Measurements from ENCODE around the gene RET.

The RET gene

GRCh38 chr10:43119416-43120115 is 42.7 kb downstream of the RET start:
- Histone ChIP-seq H3K4me3 (ENCODE audit: severe bottlenecking) (no peak overlapping the region), H3K27me3 (ENCODE audit: insufficient read depth, poor library complexity, severe bottlenecking) (no peaks in the 10 kb centered on the region), H3K27ac (ENCODE audit: poor library complexity, severe bottlenecking) (no peak overlapping the region), H3K9me3 (ENCODE audit: severe bottlenecking) (no peaks in the 10 kb centered on the region), H3K36me3 (ENCODE audit: low read depth) (no peaks in the 10 kb centered on the region), H3K4me1 (ENCODE audit: insufficient read depth, poor library complexity, severe bottlenecking) (no peaks in the 10 kb centered on the region)
- DNase-seq (ENCODE audit: low spot score) (no peak), ATAC-seq (ENCODE audit: low read depth) (no peak)
- TF ChIP-seq CTCF (IDR thresholded peaks at IDR 0.05; ENCODE audit: poor library complexity, severe bottlenecking) = no peak

- ATAC-seq (ENCODE audit: low read depth) = no peak
- Histone ChIP-seq H3K9me3 (ENCODE audit: severe bottlenecking) (no peaks in the 10 kb centered on the region), H3K4me1 (ENCODE audit: insufficient read depth, poor library complexity, severe bottlenecking) (no peaks in the 10 kb centered on the region), H3K4me3 (ENCODE audit: severe bottlenecking) (no peak overlapping the region), H3K27me3 (ENCODE audit: insufficient read depth, poor library complexity, severe bottlenecking) (no peaks in the 10 kb centered on the region), H3K36me3 (ENCODE audit: low read depth) (no peaks in the 10 kb centered on the region), H3K27ac (ENCODE audit: poor library complexity, severe bottlenecking) (no peak overlapping the region)
- no peak for TF ChIP-seq CTCF (IDR thresholded peaks at IDR 0.05; ENCODE audit: poor library complexity, severe bottlenecking)
- DNase-seq (ENCODE audit: low spot score) = no peak
These were observed 43.5 kb downstream of the RET start for GRCh38 chr10:43120116-43120928.

GRCh38 chr10:43120929-43121314 is 44.1 kb downstream of the RET start:
- Histone ChIP-seq H3K4me3 (ENCODE audit: severe bottlenecking) (no peak overlapping the region), H3K9me3 (ENCODE audit: severe bottlenecking) (no peaks in the 10 kb centered on the region), H3K4me1 (ENCODE audit: insufficient read depth, poor library complexity, severe bottlenecking) (no peaks in the 10 kb centered on the region), H3K27ac (ENCODE audit: poor library complexity, severe bottlenecking) (no peak overlapping the region), H3K27me3 (ENCODE audit: insufficient read depth, poor library complexity, severe bottlenecking) (no peaks in the 10 kb centered on the region), H3K36me3 (ENCODE audit: low read depth) (no peaks in the 10 kb centered on the region)
- ATAC-seq (ENCODE audit: low read depth) (no peak), DNase-seq (ENCODE audit: low spot score) (no peak)
- no peak for TF ChIP-seq CTCF (IDR thresholded peaks at IDR 0.05; ENCODE audit: poor library complexity, severe bottlenecking)

- no peaks in the 10 kb centered on the region for H3K9me3 ChIP-seq (ENCODE audit: severe bottlenecking)
- no peak for ATAC-seq (ENCODE audit: low read depth)
- no peak for TF ChIP-seq CTCF (IDR thresholded peaks at IDR 0.05; ENCODE audit: poor library complexity, severe bottlenecking)
- no peak for DNase-seq (ENCODE audit: low spot score)
- no peaks in the 10 kb centered on the region for H3K4me1 ChIP-seq (ENCODE audit: insufficient read depth, poor library complexity, severe bottlenecking)
- H3K27me3 ChIP-seq (ENCODE audit: insufficient read depth, poor library complexity, severe bottlenecking) = no peaks in the 10 kb centered on the region
- H3K27ac ChIP-seq (ENCODE audit: poor library complexity, severe bottlenecking) = no peak overlapping the region
- no peak overlapping the region for H3K4me3 ChIP-seq (ENCODE audit: severe bottlenecking)
- H3K36me3 ChIP-seq (ENCODE audit: low read depth) = no peaks in the 10 kb centered on the region
These were observed 44.6 kb downstream of the RET start for GRCh38 chr10:43121444-43121843.

GRCh38 chr10:43122096-43122495 is 45.2 kb downstream of the RET start:
- Histone ChIP-seq H3K4me1 (ENCODE audit: insufficient read depth, poor library complexity, severe bottlenecking) (no peaks in the 10 kb centered on the region), H3K9me3 (ENCODE audit: severe bottlenecking) (no peaks in the 10 kb centered on the region), H3K36me3 (ENCODE audit: low read depth) (no peaks in the 10 kb centered on the region), H3K4me3 (ENCODE audit: severe bottlenecking) (no peak overlapping the region), H3K27me3 (ENCODE audit: insufficient read depth, poor library complexity, severe bottlenecking) (no peaks in the 10 kb centered on the region), H3K27ac (ENCODE audit: poor library complexity, severe bottlenecking) (no peak overlapping the region)
- TF ChIP-seq CTCF (IDR thresholded peaks at IDR 0.05; ENCODE audit: poor library complexity, severe bottlenecking) = no peak
- DNase-seq (ENCODE audit: low spot score) = no peak
- ATAC-seq (ENCODE audit: low read depth) = no peak

All from RWPE2 (cell line).